Neural cell (in vitro differentiated cells): ENCODE results near the gene NECTIN1. TPM values are rescaled to one million over a fixed set of nuclear protein-coding genes. Genes with fewer than 3 reads are reported as not detected.

ENCODE experiments used
- H2AFZ ChIP-seq: fragments of 200-600, 300-800 bp; sonication (generic), shearing (Covaris generic); 2 replicates; pipeline ENCODE4 v1.6.0; 2014; ENCODE audit warnings: low read depth, mild to moderate bottlenecking, antibody characterized with exemption, low read length, moderate library complexity
- H3F3A ChIP-seq: fragments of 200-600 bp; shearing (Covaris generic); 2 replicates; pipeline ENCODE4 v1.6.1; 2016; ENCODE audit warnings: mild to moderate bottlenecking, moderate library complexity, mixed read lengths, antibody characterized with exemption, low read length; ENCODE audit not compliant: insufficient read depth, poor library complexity, severe bottlenecking
- H3K27ac ChIP-seq: fragments of 200-600, 300-800 bp; sonication (generic), shearing (Covaris generic); 2 replicates; pipeline ENCODE4 v1.5.1; 2014; ENCODE audit warnings: mild to moderate bottlenecking, low read length, moderate library complexity
- H3K27me3 ChIP-seq: fragments of 300-800, 200-600 bp; sonication (generic), shearing (Covaris generic); 2 replicates; pipeline ENCODE4 v1.6.0; 2014; ENCODE audit warnings: mild to moderate bottlenecking, low read depth, low read length, moderate library complexity; ENCODE audit not compliant: insufficient read depth
- H3K36me3 ChIP-seq: fragments of 300-800, 200-600 bp; sonication (generic), shearing (Covaris generic); 2 replicates; pipeline ENCODE4 v1.5.1; 2014; ENCODE audit warnings: mild to moderate bottlenecking, antibody characterized with exemption, low read length, moderate library complexity; ENCODE audit not compliant: insufficient read depth
- H3K4me2 ChIP-seq: fragments of 300-800, 200-600 bp; sonication (generic), shearing (Covaris generic); 2 replicates; pipeline ENCODE4 v1.6.0; 2014; ENCODE audit warnings: mild to moderate bottlenecking, low read length
- H3K4me3 ChIP-seq: fragments of 300-800, 200-600 bp; sonication (generic), shearing (Covaris generic); 2 replicates; pipeline ENCODE4 v1.5.1; 2014; ENCODE audit warnings: mild to moderate bottlenecking, low read length, moderate library complexity
- H3K79me2 ChIP-seq: fragments of 200-600 bp; shearing (Covaris generic); replicated peaks from 2 replicates; pipeline ENCODE4 v1.6.0; 2014; ENCODE audit warnings: mild to moderate bottlenecking, low read length, moderate library complexity; ENCODE audit not compliant: insufficient read depth
- H3K9ac ChIP-seq: fragments of 300-800, 200-600 bp; sonication (generic), shearing (Covaris generic); 2 replicates; pipeline ENCODE4 v1.6.1; 2016; ENCODE audit warnings: mild to moderate bottlenecking, low read length, mixed read lengths
- H3K9me2 ChIP-seq: fragments of 200-600 bp; shearing (Covaris generic); 2 replicates; pipeline ENCODE4 v1.6.1; 2016; ENCODE audit warnings: mild to moderate bottlenecking, low read length, mixed read lengths; ENCODE audit not compliant: insufficient read depth
- H3K9me3 ChIP-seq: fragments of 200-600, 300-800 bp; sonication (generic), shearing (Covaris generic); 2 replicates; pipeline ENCODE4 v1.6.1; 2016; ENCODE audit warnings: mild to moderate bottlenecking, mixed run types, low read length, moderate library complexity, mixed read lengths
- H4K20me1 ChIP-seq: fragments of 200-600 bp; shearing (Covaris generic); 2 replicates; pipeline ENCODE4 v1.6.1; 2016; ENCODE audit warnings: mild to moderate bottlenecking, mixed run types; ENCODE audit not compliant: insufficient read depth
- CTCF ChIP-seq: fragments of 450-650 bp; IDR thresholded peaks from 2 replicates; pipeline ENCODE4 v1.5.1; 2014; ENCODE audit warnings: antibody characterized with exemption, mild to moderate bottlenecking, moderate library complexity; ENCODE audit not compliant: poor library complexity, severe bottlenecking
- EP300 ChIP-seq: fragments of 450-650 bp; conservative IDR thresholded peaks from 2 replicates; pipeline ENCODE4 v1.6.1; 2014; ENCODE audit warnings: antibody characterized with exemption, mild to moderate bottlenecking, moderate library complexity; ENCODE audit not compliant: poor library complexity, severe bottlenecking
- EZH2 ChIP-seq: fragments of 200-600, 300-800 bp; shearing (Covaris generic), sonication (generic); IDR thresholded peaks from 2 replicates; pipeline ENCODE4 v1.6.1; 2014; ENCODE audit warnings: antibody characterized with exemption, low read length, borderline replicate concordance, mild to moderate bottlenecking; ENCODE audit not compliant: insufficient read depth, poor library complexity, severe bottlenecking
- MXI1 ChIP-seq: fragments of 450-650 bp; conservative IDR thresholded peaks from 2 replicates; pipeline ENCODE4 v1.6.1; 2014; ENCODE audit warnings: antibody characterized with exemption, mild to moderate bottlenecking; ENCODE audit not compliant: poor library complexity, severe bottlenecking
- POLR2AphosphoS5 ChIP-seq: IDR thresholded peaks from 2 replicates; pipeline ENCODE4 v1.6.1; 2012
- RAD21 ChIP-seq: fragments of 450-650 bp; conservative IDR thresholded peaks from 2 replicates; pipeline ENCODE4 v1.6.1; 2014; ENCODE audit warnings: antibody characterized with exemption, mild to moderate bottlenecking, moderate library complexity
- SMC3 ChIP-seq: fragments of 450-650 bp; conservative IDR thresholded peaks from 2 replicates; pipeline ENCODE4 v1.6.1; 2014; ENCODE audit warnings: antibody characterized with exemption, mild to moderate bottlenecking, moderate library complexity; ENCODE audit not compliant: poor library complexity
- TAF1 ChIP-seq: IDR thresholded peaks from 2 replicates; pipeline ENCODE4 v1.6.1; 2012; ENCODE audit warnings: low read depth
- polyA minus RNA-seq: library from RNA; depleted of rRNA, polyadenylated mRNA; stranded (reverse); fragments of >200 nt; gene quantifications from 2 replicates; pipeline ENCODE4 v1.2.3, GENCODE V29; 2014
- polyA plus RNA-seq: library from polyadenylated mRNA; depleted of rRNA; stranded (reverse); fragments of >200 nt; gene quantifications from 2 replicates; pipeline ENCODE4 v1.2.3, GENCODE V29; 2014
- TF ChIP-seq, protein P1 (sequence below): IDR thresholded peaks from 2 replicates; pipeline ENCODE4 v1.6.1; 2012; ENCODE audit warnings: borderline replicate concordance

NECTIN1 gene
- 5.6 and 8.1 TPM in 2 replicates for polyA plus RNA-seq
- 28.2 and 29.8 TPM in 2 replicates for polyA minus RNA-seq

GRCh38 chr11:119728651-119729580 lies at the start of gene NECTIN1:
Gene NECTIN1 (minus strand): TSS chr11:119729200. CDS start chr11:119728553, 647 bp downstream.
- peaks cover 43% of the 10 kb centered on the region for H3K79me2 ChIP-seq
- no peaks in the 10 kb centered on the region for H3K27me3 ChIP-seq
- no peak within 1 kb of the TSS for H2AFZ ChIP-seq
- no peaks in the 10 kb centered on the region for H4K20me1 ChIP-seq
- no peaks in the 10 kb centered on the region for H3F3A ChIP-seq
- H3K9ac ChIP-seq, result peak within 1 kb of the TSS; percentile 86
- H3K4me3 ChIP-seq, result peak within 1 kb of the TSS; percentile 87
- H3K9me2 ChIP-seq, result no peaks in the 10 kb centered on the region
- peak within 1 kb of the TSS; percentile 52 for H3K4me2 ChIP-seq
- H3K9me3 ChIP-seq, result no peaks in the 10 kb centered on the region
- TF ChIP-seq TAF1 (peak; percentile 90), EP300 (peak; percentile 77), MXI1 (peak; percentile 81), POLR2AphosphoS5 (peak; percentile 88), RAD21 (peak; percentile 84), SMC3 (peak; percentile 87), CTCF (peak; percentile 94), EZH2 (no peak)
- TF ChIP-seq, protein P1, sequence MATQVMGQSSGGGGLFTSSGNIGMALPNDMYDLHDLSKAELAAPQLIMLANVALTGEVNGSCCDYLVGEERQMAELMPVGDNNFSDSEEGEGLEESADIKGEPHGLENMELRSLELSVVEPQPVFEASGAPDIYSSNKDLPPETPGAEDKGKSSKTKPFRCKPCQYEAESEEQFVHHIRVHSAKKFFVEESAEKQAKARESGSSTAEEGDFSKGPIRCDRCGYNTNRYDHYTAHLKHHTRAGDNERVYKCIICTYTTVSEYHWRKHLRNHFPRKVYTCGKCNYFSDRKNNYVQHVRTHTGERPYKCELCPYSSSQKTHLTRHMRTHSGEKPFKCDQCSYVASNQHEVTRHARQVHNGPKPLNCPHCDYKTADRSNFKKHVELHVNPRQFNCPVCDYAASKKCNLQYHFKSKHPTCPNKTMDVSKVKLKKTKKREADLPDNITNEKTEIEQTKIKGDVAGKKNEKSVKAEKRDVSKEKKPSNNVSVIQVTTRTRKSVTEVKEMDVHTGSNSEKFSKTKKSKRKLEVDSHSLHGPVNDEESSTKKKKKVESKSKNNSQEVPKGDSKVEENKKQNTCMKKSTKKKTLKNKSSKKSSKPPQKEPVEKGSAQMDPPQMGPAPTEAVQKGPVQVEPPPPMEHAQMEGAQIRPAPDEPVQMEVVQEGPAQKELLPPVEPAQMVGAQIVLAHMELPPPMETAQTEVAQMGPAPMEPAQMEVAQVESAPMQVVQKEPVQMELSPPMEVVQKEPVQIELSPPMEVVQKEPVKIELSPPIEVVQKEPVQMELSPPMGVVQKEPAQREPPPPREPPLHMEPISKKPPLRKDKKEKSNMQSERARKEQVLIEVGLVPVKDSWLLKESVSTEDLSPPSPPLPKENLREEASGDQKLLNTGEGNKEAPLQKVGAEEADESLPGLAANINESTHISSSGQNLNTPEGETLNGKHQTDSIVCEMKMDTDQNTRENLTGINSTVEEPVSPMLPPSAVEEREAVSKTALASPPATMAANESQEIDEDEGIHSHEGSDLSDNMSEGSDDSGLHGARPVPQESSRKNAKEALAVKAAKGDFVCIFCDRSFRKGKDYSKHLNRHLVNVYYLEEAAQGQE, result peak; percentile 34
- peak within 1 kb of the TSS; percentile 65 for H3K27ac ChIP-seq
- no peaks in the 10 kb centered on the region for H3K36me3 ChIP-seq

GRCh38 chr11:119778391-119779194 lies 49.6 kb upstream of the NECTIN1 start:
- Histone ChIP-seq H3K79me2 (no peaks in the 10 kb centered on the region), H3K4me3 (no peak overlapping the region), H3K27me3 (peaks cover 14% of the 10 kb centered on the region), H3K4me2 (no peak overlapping the region), H3K9me3 (no peaks in the 10 kb centered on the region), H3K36me3 (no peaks in the 10 kb centered on the region), H3K27ac (no peak overlapping the region), H3K9me2 (no peaks in the 10 kb centered on the region), H4K20me1 (no peaks in the 10 kb centered on the region), H3K9ac (no peak overlapping the region), H3F3A (no peaks in the 10 kb centered on the region), H2AFZ (no peak overlapping the region)
- TF ChIP-seq TAF1 (no peak), POLR2AphosphoS5 (no peak), CTCF (no peak), EP300 (no peak), EZH2 (no peak), RAD21 (no peak), MXI1 (no peak), SMC3 (no peak)
- TF ChIP-seq, protein P1, result no peak
